ENCODE results near the gene TSHZ2.

DNA sequence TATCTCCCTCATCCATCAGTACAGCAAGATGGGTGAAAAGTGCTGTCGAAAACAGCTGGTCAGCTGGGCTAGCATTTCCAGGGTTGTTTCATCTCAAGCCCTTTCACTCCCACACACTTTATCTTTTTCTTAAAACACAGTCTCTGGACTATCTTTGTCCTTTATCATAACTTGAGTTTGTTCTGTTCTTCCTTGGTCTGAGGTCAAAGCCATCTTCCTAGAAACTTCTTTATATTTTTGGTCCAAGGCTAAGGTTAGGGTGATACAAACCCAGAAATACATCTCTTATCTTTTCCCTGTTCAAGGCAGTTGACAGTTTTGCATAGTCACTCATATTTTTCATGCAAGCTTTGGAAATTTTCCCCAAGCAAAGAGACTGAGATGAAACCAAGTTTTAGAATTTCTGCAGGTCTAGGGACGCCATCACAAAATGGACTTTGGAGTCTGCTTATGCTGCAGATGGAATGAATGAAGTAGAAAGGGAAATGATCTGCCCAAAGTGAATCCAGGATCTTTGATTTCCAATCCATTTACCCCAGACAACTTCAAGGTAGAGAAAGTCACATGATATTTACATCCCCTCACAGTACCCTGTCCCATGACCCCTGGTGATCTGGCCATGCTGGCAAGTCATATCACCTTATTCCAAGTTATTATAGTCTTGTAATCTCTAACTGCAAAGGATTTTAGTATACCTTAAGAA is 324.4 kb downstream of the TSHZ2 start:
- TF ChIP-seq, protein P1, sequence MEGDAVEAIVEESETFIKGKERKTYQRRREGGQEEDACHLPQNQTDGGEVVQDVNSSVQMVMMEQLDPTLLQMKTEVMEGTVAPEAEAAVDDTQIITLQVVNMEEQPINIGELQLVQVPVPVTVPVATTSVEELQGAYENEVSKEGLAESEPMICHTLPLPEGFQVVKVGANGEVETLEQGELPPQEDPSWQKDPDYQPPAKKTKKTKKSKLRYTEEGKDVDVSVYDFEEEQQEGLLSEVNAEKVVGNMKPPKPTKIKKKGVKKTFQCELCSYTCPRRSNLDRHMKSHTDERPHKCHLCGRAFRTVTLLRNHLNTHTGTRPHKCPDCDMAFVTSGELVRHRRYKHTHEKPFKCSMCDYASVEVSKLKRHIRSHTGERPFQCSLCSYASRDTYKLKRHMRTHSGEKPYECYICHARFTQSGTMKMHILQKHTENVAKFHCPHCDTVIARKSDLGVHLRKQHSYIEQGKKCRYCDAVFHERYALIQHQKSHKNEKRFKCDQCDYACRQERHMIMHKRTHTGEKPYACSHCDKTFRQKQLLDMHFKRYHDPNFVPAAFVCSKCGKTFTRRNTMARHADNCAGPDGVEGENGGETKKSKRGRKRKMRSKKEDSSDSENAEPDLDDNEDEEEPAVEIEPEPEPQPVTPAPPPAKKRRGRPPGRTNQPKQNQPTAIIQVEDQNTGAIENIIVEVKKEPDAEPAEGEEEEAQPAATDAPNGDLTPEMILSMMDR (conservative IDR thresholded peaks at IDR 0.05; ENCODE audit: low read depth, low read length), result no peak
- TF ChIP-seq RFX5 (IDR thresholded peaks at IDR 0.05; ENCODE audit: low read depth, low read length), result no peak
- TF ChIP-seq POLR2A (IDR thresholded peaks at IDR 0.05; ENCODE audit: low read depth, low read length), result no peak
- no peak for TF ChIP-seq MAZ (IDR thresholded peaks at IDR 0.05; ENCODE audit: borderline replicate concordance, low read depth, low read length)
- TF ChIP-seq BHLHE40 (IDR thresholded peaks at IDR 0.05; ENCODE audit: low read depth, low read length), result no peak
- TF ChIP-seq, protein P2, sequence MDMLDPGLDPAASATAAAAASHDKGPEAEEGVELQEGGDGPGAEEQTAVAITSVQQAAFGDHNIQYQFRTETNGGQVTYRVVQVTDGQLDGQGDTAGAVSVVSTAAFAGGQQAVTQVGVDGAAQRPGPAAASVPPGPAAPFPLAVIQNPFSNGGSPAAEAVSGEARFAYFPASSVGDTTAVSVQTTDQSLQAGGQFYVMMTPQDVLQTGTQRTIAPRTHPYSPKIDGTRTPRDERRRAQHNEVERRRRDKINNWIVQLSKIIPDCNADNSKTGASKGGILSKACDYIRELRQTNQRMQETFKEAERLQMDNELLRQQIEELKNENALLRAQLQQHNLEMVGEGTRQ (IDR thresholded peaks at IDR 0.05; ENCODE audit: low read depth, low read length), result no peak
- no peak for TF ChIP-seq RAD21 (IDR thresholded peaks at IDR 0.05; ENCODE audit: low read length)
- TF ChIP-seq CHD1 (IDR thresholded peaks at IDR 0.05; ENCODE audit: low read depth, low read length), result no peak
- no peak for TF ChIP-seq FOS (IDR thresholded peaks at IDR 0.05; ENCODE audit: low read depth, low read length)
- TF ChIP-seq MXI1 (IDR thresholded peaks at IDR 0.05; ENCODE audit: borderline replicate concordance, low read depth, low read length), result no peak
- no peak for TF ChIP-seq NFE2L2 (IDR thresholded peaks at IDR 0.05; ENCODE audit: low read depth, low read length)
- no peak for TF ChIP-seq MAFK (IDR thresholded peaks at IDR 0.05; ENCODE audit: low read depth, low read length)

All from IMR-90 (cell line).